Fibroblast of lung (primary cell): ENCODE measurements around the gene HACD4. TPM values are rescaled to one million over a fixed set of nuclear protein-coding genes. Genes with fewer than 3 reads are reported as not detected.
A peak's percentile ranks its signal among the peaks of the same experiment; 100 is the strongest.

Source experiments
- DNase-seq, 2 donors: peaks; one replicate each; pipeline versions ENCODE4 v3.0.0 to v3.0.0-alpha.2; 2010; ENCODE audit warnings: low read depth in 2 of 2
- H2AFZ ChIP-seq: 2 replicates; pipeline ENCODE4 v1.5.1; 2012; ENCODE audit warnings: low read length, control low read depth, inconsistent platforms
- H3K27ac ChIP-seq: 2 replicates; pipeline ENCODE4 v1.5.1; 2011; ENCODE audit warnings: low read length, control low read depth; ENCODE audit not compliant: insufficient read depth
- H3K27me3 ChIP-seq: 2 replicates; pipeline ENCODE4 v1.5.1; 2011; ENCODE audit warnings: mild to moderate bottlenecking, low read length; ENCODE audit not compliant: control insufficient read depth, insufficient read depth
- H3K36me3 ChIP-seq: 2 replicates; pipeline ENCODE4 v1.5.1; 2011; ENCODE audit warnings: low read length; ENCODE audit not compliant: control insufficient read depth, insufficient read depth
- H3K4me1 ChIP-seq: 2 replicates; pipeline ENCODE4 v1.5.1; 2011; ENCODE audit warnings: low read length; ENCODE audit not compliant: control insufficient read depth, insufficient read depth; ENCODE audit errors: extremely low read depth
- H3K4me2 ChIP-seq: 2 replicates; pipeline ENCODE4 v1.5.1; 2011; ENCODE audit warnings: low read length, control low read depth; ENCODE audit not compliant: insufficient read depth; ENCODE audit errors: extremely low read depth
- H3K4me3 ChIP-seq, 4 experiments: fragments of 200-600 bp in 1 of 4; sonication (generic) in 1 of 4; replicated peaks in 1 of 4; 2 replicates each; pipeline ENCODE4 v1.5.1; 2011 to 2016; ENCODE audit warnings: low read length in 4 of 4, low read depth in 3 of 4, mild to moderate bottlenecking in 3 of 4, control low read depth in 2 of 4, inconsistent platforms in 1 of 4, mixed read lengths in 1 of 4; ENCODE audit not compliant: insufficient read depth in 1 of 4; ENCODE audit errors: control extremely low read depth in 1 of 4
- H3K79me2 ChIP-seq: 2 replicates; pipeline ENCODE4 v1.5.1; 2012; ENCODE audit warnings: mild to moderate bottlenecking, low read length, inconsistent platforms; ENCODE audit not compliant: control insufficient read depth, insufficient read depth
- H3K9ac ChIP-seq: 2 replicates; pipeline ENCODE4 v1.5.1; 2011; ENCODE audit warnings: mild to moderate bottlenecking, low read length, control low read depth; ENCODE audit not compliant: insufficient read depth
- H3K9me3 ChIP-seq: 2 replicates; pipeline ENCODE4 v1.5.1; 2012; ENCODE audit warnings: low read depth, low read length; ENCODE audit not compliant: control insufficient read depth, insufficient read depth
- H4K20me1 ChIP-seq: 2 replicates; pipeline ENCODE4 v1.5.1; 2011; ENCODE audit warnings: low read length; ENCODE audit not compliant: control insufficient read depth, insufficient read depth; ENCODE audit errors: extremely low read depth
- EZH2 ChIP-seq: IDR thresholded peaks from 2 replicates; pipeline ENCODE4 v1.5.1; 2012; ENCODE audit warnings: low read length, control low read depth, mild to moderate bottlenecking; ENCODE audit errors: missing control alignments
- polyA plus RNA-seq, 2 donors: library from polyadenylated mRNA; depleted of rRNA in 1 of 2; stranded (reverse) in 1 of 2; unstranded in 1 of 2; fragments of >200 nt; gene quantifications; 2 replicates each; pipeline ENCODE4 v1.2.1, GENCODE V29; 2011 to 2012; ENCODE audit warnings: missing spikeins in 1 of 2
- total RNA-seq: library from RNA; depleted of rRNA; stranded (reverse); fragments of >200 nt; gene quantifications from 2 replicates; pipeline ENCODE4 v1.2.1, GENCODE V29; 2014
- TF ChIP-seq, protein P1 (sequence below), 2 donors: IDR thresholded peaks in 1 of 2; conservative IDR thresholded peaks in 1 of 2; 1 replicate in 1 of 2; 2 replicates in 1 of 2; pipeline ENCODE4 v1.5.1; 2011 to 2012; ENCODE audit warnings: low read length in 2 of 2, control low read depth in 1 of 2, inconsistent platforms in 1 of 2, low read depth in 1 of 2, mild to moderate bottlenecking in 1 of 2

Gene HACD4
- total and polyA plus RNA-seq, 2 donors (not counting 1 experiment from before 2014, with no cell fraction given) = 24.9 to 27.1 TPM

DNA sequence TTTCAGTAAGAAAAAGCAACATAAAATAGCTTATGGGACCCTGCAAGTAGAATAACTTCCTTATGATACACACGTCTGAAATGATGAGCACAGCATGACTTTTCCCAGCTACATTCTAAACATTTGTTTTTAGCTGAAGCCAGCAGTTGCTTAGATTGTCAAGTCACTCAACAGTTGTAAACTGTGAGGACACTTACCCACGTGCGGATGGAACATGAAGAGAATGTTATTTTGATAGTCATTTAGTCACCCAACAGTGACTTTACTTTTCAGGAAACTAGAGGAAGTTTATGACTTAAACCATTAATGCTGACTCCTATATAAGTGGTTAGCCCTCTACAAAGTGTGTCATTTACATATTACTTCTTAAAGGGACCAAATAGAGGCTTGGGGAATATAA lies 3.0 kb downstream of the HACD4 start:
- TF ChIP-seq, protein P1, sequence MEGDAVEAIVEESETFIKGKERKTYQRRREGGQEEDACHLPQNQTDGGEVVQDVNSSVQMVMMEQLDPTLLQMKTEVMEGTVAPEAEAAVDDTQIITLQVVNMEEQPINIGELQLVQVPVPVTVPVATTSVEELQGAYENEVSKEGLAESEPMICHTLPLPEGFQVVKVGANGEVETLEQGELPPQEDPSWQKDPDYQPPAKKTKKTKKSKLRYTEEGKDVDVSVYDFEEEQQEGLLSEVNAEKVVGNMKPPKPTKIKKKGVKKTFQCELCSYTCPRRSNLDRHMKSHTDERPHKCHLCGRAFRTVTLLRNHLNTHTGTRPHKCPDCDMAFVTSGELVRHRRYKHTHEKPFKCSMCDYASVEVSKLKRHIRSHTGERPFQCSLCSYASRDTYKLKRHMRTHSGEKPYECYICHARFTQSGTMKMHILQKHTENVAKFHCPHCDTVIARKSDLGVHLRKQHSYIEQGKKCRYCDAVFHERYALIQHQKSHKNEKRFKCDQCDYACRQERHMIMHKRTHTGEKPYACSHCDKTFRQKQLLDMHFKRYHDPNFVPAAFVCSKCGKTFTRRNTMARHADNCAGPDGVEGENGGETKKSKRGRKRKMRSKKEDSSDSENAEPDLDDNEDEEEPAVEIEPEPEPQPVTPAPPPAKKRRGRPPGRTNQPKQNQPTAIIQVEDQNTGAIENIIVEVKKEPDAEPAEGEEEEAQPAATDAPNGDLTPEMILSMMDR (conservative IDR thresholded peaks at IDR 0.05 in 1 of 2, IDR thresholded peaks at IDR 0.05 in 1 of 2; ENCODE audit: low read depth in 1 of 2, low read length in 2 of 2) = no peak
- no peak for TF ChIP-seq EZH2
- DNase-seq = peak in 1 of 2 donors; percentile 12
- H3K79me2 ChIP-seq = no peaks in the 10 kb centered on the region

DNA sequence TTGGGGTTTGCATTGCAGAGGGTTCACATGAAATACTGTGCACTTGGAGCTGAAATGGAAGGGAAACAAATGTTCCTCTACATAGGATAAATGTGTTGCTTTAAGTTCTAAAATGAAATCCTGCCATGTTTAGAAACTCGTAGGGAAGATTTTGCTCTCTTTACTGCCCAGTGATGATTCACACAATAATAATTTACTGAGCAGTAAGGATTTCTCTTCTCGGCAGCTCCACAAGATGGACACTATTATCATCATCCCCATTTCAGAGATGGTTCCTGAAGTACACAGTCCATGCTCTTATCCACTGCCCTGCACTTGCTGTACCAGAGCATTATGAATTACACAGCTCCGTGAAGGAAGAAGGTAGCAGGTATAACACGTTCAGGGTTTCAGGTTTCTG lies 4.1 kb downstream of the HACD4 start:
- no peak overlapping the region for H3K27ac ChIP-seq
- peak overlapping the region; percentile 60 for H2AFZ ChIP-seq
- H3K4me1 ChIP-seq = peaks cover 9% of the 10 kb centered on the region
- H3K9me3 ChIP-seq = no peaks in the 10 kb centered on the region
- DNase-seq = peak; percentile 44 to 47
- H3K79me2 ChIP-seq = no peaks in the 10 kb centered on the region
- no peaks in the 10 kb centered on the region for H3K27me3 ChIP-seq
- H3K9ac ChIP-seq = no peak overlapping the region
- no peak overlapping the region for H3K4me3 ChIP-seq
- no peaks in the 10 kb centered on the region for H4K20me1 ChIP-seq
- no peaks in the 10 kb centered on the region for H3K36me3 ChIP-seq
- no peak for TF ChIP-seq EZH2
- TF ChIP-seq, protein P1 (conservative IDR thresholded peaks at IDR 0.05 in 1 of 2, IDR thresholded peaks at IDR 0.05 in 1 of 2; ENCODE audit: low read depth in 1 of 2, low read length in 2 of 2) = no peak
- H3K4me2 ChIP-seq = peak overlapping the region; percentile 71

More for the DNA sequence above, 3.0 kb downstream of the HACD4 start:
- Histone ChIP-seq H3K9ac (no peak overlapping the region), H3K4me3 (no peak overlapping the region), H3K4me1 (peaks cover 9% of the 10 kb centered on the region), H4K20me1 (no peaks in the 10 kb centered on the region), H3K27me3 (no peaks in the 10 kb centered on the region), H3K27ac (peak overlapping the region; percentile 10), H3K36me3 (no peaks in the 10 kb centered on the region), H3K9me3 (no peaks in the 10 kb centered on the region), H2AFZ (no peak overlapping the region), H3K4me2 (peak overlapping the region; percentile 19)

DNA sequence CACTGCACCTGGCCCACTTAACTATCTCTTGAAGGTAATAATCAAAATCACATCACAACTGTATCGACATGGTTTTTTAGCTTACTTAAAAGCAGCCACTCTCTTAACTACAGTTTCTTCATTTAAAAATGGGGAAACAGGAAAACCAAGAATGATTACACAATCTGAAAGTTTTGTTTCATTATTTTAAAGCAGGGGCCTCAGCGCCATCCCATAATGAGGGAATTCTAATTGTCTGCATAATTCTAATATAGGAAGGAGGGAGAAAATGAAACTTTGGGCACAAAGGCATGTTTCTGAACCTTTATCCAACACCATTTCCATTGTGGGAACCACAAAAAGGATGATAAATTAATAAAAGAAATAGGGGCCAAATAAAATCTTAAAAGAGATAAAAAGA lies 7.6 kb downstream of the HACD4 start:
- no peak for DNase-seq
- Histone ChIP-seq H3K27me3 (no peaks in the 10 kb centered on the region), H4K20me1 (no peaks in the 10 kb centered on the region), H3K4me2 (no peak overlapping the region), H2AFZ (no peak overlapping the region), H3K4me1 (peaks cover 7% of the 10 kb centered on the region), H3K9me3 (no peaks in the 10 kb centered on the region), H3K79me2 (no peaks in the 10 kb centered on the region), H3K4me3 (no peak overlapping the region), H3K36me3 (no peaks in the 10 kb centered on the region), H3K9ac (no peak overlapping the region), H3K27ac (no peak overlapping the region)
- TF ChIP-seq EZH2 = no peak
- TF ChIP-seq, protein P1 (conservative IDR thresholded peaks at IDR 0.05 in 1 of 2, IDR thresholded peaks at IDR 0.05 in 1 of 2; ENCODE audit: low read depth in 1 of 2, low read length in 2 of 2) = no peak
